ENCODE results near the gene FES. TPM values are rescaled to one million over a fixed set of nuclear protein-coding genes. Genes with fewer than 3 reads are reported as not detected.
A peak's percentile ranks its signal among the peaks of the same experiment; 100 is the strongest.

FES gene
- total RNA-seq, 6 experiments from 2014 or later = 11.5 to 36.5 (median 18.5) TPM

DNA sequence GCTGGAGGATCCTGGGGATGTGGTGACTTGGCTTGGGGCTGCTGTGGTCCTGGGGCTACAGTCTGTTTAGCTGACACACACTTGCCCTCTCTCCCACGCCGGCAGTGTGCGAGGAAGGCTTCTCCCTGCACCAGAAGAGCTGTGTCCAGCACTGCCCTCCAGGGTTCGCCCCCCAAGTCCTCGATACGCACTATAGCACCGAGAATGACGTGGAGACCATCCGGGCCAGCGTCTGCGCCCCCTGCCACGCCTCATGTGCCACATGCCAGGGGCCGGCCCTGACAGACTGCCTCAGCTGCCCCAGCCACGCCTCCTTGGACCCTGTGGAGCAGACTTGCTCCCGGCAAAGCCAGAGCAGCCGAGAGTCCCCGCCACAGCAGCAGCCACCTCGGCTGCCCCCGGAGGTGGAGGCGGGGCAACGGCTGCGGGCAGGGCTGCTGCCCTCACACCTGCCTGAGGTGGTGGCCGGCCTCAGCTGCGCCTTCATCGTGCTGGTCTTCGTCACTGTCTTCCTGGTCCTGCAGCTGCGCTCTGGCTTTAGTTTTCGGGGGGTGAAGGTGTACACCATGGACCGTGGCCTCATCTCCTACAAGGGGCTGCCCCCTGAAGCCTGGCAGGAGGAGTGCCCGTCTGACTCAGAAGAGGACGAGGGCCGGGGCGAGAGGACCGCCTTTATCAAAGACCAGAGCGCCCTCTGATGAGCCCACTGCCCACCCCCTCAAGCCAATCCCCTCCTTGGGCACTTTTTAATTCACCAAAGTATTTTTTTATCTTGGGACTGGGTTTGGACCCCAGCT, 2.9 kb upstream of the FES start:
- H3K4me3 ChIP-seq = no peak overlapping the region
- no peak for TF ChIP-seq POLR2A (IDR thresholded peaks at IDR 0.05)
- TF ChIP-seq, protein P1, sequence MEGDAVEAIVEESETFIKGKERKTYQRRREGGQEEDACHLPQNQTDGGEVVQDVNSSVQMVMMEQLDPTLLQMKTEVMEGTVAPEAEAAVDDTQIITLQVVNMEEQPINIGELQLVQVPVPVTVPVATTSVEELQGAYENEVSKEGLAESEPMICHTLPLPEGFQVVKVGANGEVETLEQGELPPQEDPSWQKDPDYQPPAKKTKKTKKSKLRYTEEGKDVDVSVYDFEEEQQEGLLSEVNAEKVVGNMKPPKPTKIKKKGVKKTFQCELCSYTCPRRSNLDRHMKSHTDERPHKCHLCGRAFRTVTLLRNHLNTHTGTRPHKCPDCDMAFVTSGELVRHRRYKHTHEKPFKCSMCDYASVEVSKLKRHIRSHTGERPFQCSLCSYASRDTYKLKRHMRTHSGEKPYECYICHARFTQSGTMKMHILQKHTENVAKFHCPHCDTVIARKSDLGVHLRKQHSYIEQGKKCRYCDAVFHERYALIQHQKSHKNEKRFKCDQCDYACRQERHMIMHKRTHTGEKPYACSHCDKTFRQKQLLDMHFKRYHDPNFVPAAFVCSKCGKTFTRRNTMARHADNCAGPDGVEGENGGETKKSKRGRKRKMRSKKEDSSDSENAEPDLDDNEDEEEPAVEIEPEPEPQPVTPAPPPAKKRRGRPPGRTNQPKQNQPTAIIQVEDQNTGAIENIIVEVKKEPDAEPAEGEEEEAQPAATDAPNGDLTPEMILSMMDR (IDR thresholded peaks at IDR 0.05) = no peak
- intact Hi-C loops (cut with DNase I) = no loop called here
- ATAC-seq (no peak), DNase-seq (peak in 2 of 3 donors; percentile 63 to 65)
- 40% methylated on average over 2 of the region's 35 CpGs for WGBS (ENCODE audit: insufficient coverage, low coverage, low lambda C conversion rate, missing lambda C conversion rate)
- H3K27ac ChIP-seq = peak overlapping the region in 2 of 3 donors; percentile 90 to 99
- H3K36me3 ChIP-seq = peaks cover 16 to 60% (median 36%) of the 10 kb centered on the region in 4 donors
- H3K4me1 ChIP-seq = peaks cover 0 to 54% (median 27%) of the 10 kb centered on the region in 4 donors
- no peaks in the 10 kb centered on the region for H3K27me3 ChIP-seq
- H3K9me3 ChIP-seq = no peaks in the 10 kb centered on the region

DNA sequence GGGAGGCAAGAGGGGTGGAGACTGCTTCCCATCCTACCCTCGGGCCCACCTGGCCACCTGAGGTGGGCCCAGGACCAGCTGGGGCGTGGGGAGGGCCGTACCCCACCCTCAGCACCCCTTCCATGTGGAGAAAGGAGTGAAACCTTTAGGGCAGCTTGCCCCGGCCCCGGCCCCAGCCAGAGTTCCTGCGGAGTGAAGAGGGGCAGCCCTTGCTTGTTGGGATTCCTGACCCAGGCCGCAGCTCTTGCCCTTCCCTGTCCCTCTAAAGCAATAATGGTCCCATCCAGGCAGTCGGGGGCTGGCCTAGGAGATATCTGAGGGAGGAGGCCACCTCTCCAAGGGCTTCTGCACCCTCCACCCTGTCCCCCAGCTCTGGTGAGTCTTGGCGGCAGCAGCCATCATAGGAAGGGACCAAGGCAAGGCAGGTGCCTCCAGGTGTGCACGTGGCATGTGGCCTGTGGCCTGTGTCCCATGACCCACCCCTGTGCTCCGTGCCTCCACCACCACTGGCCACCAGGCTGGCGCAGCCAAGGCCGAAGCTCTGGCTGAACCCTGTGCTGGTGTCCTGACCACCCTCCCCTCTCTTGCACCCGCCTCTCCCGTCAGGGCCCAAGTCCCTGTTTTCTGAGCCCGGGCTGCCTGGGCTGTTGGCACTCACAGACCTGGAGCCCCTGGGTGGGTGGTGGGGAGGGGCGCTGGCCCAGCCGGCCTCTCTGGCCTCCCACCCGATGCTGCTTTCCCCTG, 2.2 kb upstream of the FES start:
- no peaks in the 10 kb centered on the region for H3K9me3 ChIP-seq
- intact Hi-C loops (cut with DNase I) = no loop called here
- H3K27ac ChIP-seq = peak overlapping the region in 2 of 3 donors; percentile 90 to 99
- no peaks in the 10 kb centered on the region for H3K27me3 ChIP-seq
- ATAC-seq = peak; percentile 16 to 65 (median 56)
- H3K4me3 ChIP-seq = no peak overlapping the region
- H3K36me3 ChIP-seq = peaks cover 11 to 52% (median 31%) of the 10 kb centered on the region in 4 donors
- DNase-seq = peak; percentile 66 to 94 (median 92)
- peaks cover 0 to 56% (median 26%) of the 10 kb centered on the region in 4 donors for H3K4me1 ChIP-seq
- 30% methylated on average over 4 of the region's 19 CpGs for whole genome bisulfite sequencing (ENCODE audit: insufficient coverage, low coverage, low lambda C conversion rate, missing lambda C conversion rate)
- TF ChIP-seq, protein P1 (IDR thresholded peaks at IDR 0.05) = peak in 1 of 4 donors; percentile 13
- TF ChIP-seq POLR2A (IDR thresholded peaks at IDR 0.05) = no peak

DNA sequence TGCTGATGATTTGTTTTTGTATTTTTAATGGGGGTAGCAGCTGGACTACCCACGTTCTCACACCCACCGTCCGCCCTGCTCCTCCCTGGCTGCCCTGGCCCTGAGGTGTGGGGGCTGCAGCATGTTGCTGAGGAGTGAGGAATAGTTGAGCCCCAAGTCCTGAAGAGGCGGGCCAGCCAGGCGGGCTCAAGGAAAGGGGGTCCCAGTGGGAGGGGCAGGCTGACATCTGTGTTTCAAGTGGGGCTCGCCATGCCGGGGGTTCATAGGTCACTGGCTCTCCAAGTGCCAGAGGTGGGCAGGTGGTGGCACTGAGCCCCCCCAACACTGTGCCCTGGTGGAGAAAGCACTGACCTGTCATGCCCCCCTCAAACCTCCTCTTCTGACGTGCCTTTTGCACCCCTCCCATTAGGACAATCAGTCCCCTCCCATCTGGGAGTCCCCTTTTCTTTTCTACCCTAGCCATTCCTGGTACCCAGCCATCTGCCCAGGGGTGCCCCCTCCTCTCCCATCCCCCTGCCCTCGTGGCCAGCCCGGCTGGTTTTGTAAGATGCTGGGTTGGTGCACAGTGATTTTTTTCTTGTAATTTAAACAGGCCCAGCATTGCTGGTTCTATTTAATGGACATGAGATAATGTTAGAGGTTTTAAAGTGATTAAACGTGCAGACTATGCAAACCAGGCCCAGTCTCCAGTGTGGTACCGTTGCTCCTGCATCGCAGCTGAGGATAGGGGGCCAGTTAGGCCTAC, 1.4 kb upstream of the FES start:
- peak; percentile 16 to 59 (median 58) for DNase-seq
- no peak for ATAC-seq
- WGBS (ENCODE audit: insufficient coverage, low coverage, low lambda C conversion rate, missing lambda C conversion rate) = 3% methylated on average over 6 of the region's 13 CpGs
- H3K4me3 ChIP-seq = no peak overlapping the region
- intact Hi-C loops (cut with DNase I) = no loop called here
- peaks cover 5 to 44% (median 27%) of the 10 kb centered on the region in 4 donors for H3K36me3 ChIP-seq
- TF ChIP-seq, protein P1 (IDR thresholded peaks at IDR 0.05) = no peak
- peaks cover 0 to 56% (median 25%) of the 10 kb centered on the region in 4 donors for H3K4me1 ChIP-seq
- H3K27ac ChIP-seq = peak overlapping the region; percentile 90 to 99 (median 99)
- H3K27me3 ChIP-seq = no peaks in the 10 kb centered on the region
- no peaks in the 10 kb centered on the region for H3K9me3 ChIP-seq

DNA sequence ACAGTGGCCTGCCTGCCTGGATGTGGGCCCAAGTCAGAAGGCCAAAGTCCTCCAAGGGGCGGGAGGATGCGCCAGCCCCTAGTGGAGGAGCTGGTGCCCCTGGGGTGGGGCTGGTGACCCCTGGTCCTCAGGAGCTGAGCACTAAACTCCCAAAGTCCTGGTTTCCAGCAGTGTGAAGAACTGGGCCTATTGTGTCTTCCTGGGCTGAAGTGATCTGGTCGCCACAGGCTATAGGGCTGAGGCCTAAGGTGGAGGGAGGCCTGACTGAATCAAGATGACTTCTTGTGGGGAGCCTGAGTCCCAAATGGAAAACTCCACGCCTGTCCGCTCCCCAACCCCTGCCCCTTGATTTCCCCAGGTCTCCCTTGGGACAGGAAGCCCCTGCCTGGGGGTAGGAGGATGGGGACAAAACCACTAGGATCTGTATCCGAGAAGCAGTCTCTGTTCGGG, 753 bp upstream of the FES start:
- intact Hi-C loops (cut with DNase I) = no loop called here
- Histone ChIP-seq H3K9me3 (no peaks in the 10 kb centered on the region), H3K27me3 (no peaks in the 10 kb centered on the region), H3K27ac (peak overlapping the region; percentile 90 to 99 (median 99)), H3K4me1 (peaks cover 0 to 56% (median 25%) of the 10 kb centered on the region in 4 donors), H3K36me3 (peaks cover 3 to 38% (median 22%) of the 10 kb centered on the region in 4 donors), H3K4me3 (peak overlapping the region; percentile 54 to 62 (median 59))
- ATAC-seq (peak; percentile 7 to 34 (median 12)), DNase-seq (peak in 2 of 3 donors; percentile 65 to 73)
- WGBS (ENCODE audit: insufficient coverage, low coverage, low lambda C conversion rate, missing lambda C conversion rate) = 17% methylated on average over 2 of the region's 7 CpGs
- no peak for TF ChIP-seq POLR2A (IDR thresholded peaks at IDR 0.05)
- TF ChIP-seq, protein P1 (IDR thresholded peaks at IDR 0.05) = no peak
